Neural progenitor cell (in vitro differentiated cells): ENCODE data around the gene RBM33. TPM values are rescaled to one million over a fixed set of nuclear protein-coding genes. Genes with fewer than 3 reads are reported as not detected.

Experiments
- DNase-seq: peaks from one replicate; pipeline ENCODE4 v3.0.0-alpha.2; 2016; ENCODE audit warnings: low spot score
- H2AFZ ChIP-seq: fragments of 200-600 bp; sonication (generic); replicated peaks from 2 replicates; pipeline ENCODE4 v1.6.1; 2016; ENCODE audit warnings: antibody characterized with exemption
- H3F3A ChIP-seq: fragments of 200-600 bp; sonication (generic); 2 replicates; pipeline ENCODE4 v1.6.1; 2016; ENCODE audit warnings: antibody characterized with exemption, low read depth
- H3K27ac ChIP-seq: fragments of 200-600 bp; sonication (generic); 2 replicates; pipeline ENCODE4 v1.5.1; 2016; ENCODE audit warnings: mild to moderate bottlenecking
- H3K27me3 ChIP-seq: fragments of 200-600 bp; sonication (generic); 2 replicates; pipeline ENCODE4 v1.6.1; 2016; ENCODE audit warnings: mild to moderate bottlenecking, moderate library complexity
- H3K36me3 ChIP-seq: fragments of 200-600 bp; sonication (generic); 2 replicates; pipeline ENCODE4 v1.5.1; 2016
- H3K4me1 ChIP-seq: fragments of 200-600 bp; sonication (generic); 2 replicates; pipeline ENCODE4 v1.6.1; 2016; ENCODE audit warnings: mixed run types
- H3K4me2 ChIP-seq: fragments of 200-600 bp; sonication (generic); 2 replicates; pipeline ENCODE4 v1.6.1; 2016
- H3K4me3 ChIP-seq: fragments of 200-600 bp; sonication (generic); 2 replicates; pipeline ENCODE4 v1.5.1; 2016
- H3K79me2 ChIP-seq: fragments of 200-600 bp; sonication (generic); 2 replicates; pipeline ENCODE4 v1.6.1; 2016; ENCODE audit warnings: low read depth
- H3K9ac ChIP-seq: fragments of 200-600 bp; sonication (generic); 2 replicates; pipeline ENCODE4 v1.6.1; 2016
- H3K9me3 ChIP-seq: fragments of 200-600 bp; sonication (generic); 2 replicates; pipeline ENCODE4 v1.5.1; 2016; ENCODE audit warnings: low read depth
- H4K20me1 ChIP-seq: fragments of 200-600 bp; sonication (generic); 2 replicates; pipeline ENCODE4 v1.6.1; 2016; ENCODE audit warnings: low read depth
- H3K27ac Mint-ChIP-seq: 3 replicates; pipeline ENCODE4 v1.8.0; 2021; ENCODE audit warnings: mixed read lengths
- H3K27me3 Mint-ChIP-seq: 2 replicates; pipeline ENCODE4 v1.8.0; 2022; ENCODE audit warnings: low read depth, mild to moderate bottlenecking, inconsistent platforms, moderate library complexity, mixed read lengths; ENCODE audit not compliant: insufficient read depth
- H3K36me3 Mint-ChIP-seq: 3 replicates; pipeline ENCODE4 v1.8.0; 2021; ENCODE audit warnings: mixed read lengths
- H3K4me1 Mint-ChIP-seq: 3 replicates; pipeline ENCODE4 v1.8.0; 2021; ENCODE audit warnings: mixed read lengths
- H3K4me3 Mint-ChIP-seq: 3 replicates; pipeline ENCODE4 v1.8.0; 2021; ENCODE audit warnings: mild to moderate bottlenecking, moderate library complexity, mixed read lengths
- H3K9me3 Mint-ChIP-seq: 3 replicates; pipeline ENCODE4 v1.8.0; 2020; ENCODE audit warnings: mixed read lengths
- EZH2 ChIP-seq: fragments of 200-600 bp; sonication (generic); IDR thresholded peaks from 2 replicates; pipeline ENCODE4 v1.6.1; 2017; ENCODE audit warnings: antibody characterized with exemption, mild to moderate bottlenecking, moderate library complexity
- EZH2phosphoT487 ChIP-seq: fragments of 200-600 bp; sonication (generic); IDR thresholded peaks from 2 replicates; pipeline ENCODE4 v1.6.1; 2017; ENCODE audit warnings: antibody characterized with exemption
- total RNA-seq: library from RNA; depleted of rRNA; stranded (reverse); fragments of >200 nt; gene quantifications from 2 replicates; pipeline ENCODE4 v1.2.3, GENCODE V29; 2015; ENCODE audit warnings: low replicate concordance
- TF ChIP-seq, protein P1 (sequence below): fragments of 200-600 bp; sonication (generic); IDR thresholded peaks from 2 replicates; pipeline ENCODE4 v1.5.1; 2017; ENCODE audit warnings: antibody characterized with exemption, mild to moderate bottlenecking

Gene RBM33
- total RNA-seq, 1 donor from 2014 or later = 48.6 TPM

DNA sequence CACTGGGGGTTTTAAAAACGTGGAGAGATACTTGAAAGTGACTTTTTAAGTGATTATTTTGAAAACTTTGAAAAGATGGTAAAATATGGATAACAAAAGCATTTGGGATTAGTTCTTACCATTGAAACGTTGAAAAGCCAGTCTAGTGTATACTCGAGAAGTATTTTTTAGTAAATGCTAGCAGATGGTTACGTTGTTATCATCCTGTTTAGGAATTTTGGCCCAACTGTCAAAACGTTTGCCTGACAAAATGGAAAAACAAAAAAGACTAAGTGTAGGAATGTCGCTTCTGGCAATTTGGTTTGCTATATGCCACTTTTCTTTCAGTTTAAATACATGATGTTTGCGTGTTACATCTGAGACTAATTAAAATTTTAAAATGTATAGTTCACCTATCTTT, 1.2 kb downstream of the RBM33 start:
- H3K9me3 ChIP-seq = peaks cover 6% of the 10 kb centered on the region
- Mint-ChIP-seq H3K27me3 (peaks cover 6% of the 10 kb centered on the region), H3K4me3 (peak overlapping the region; percentile 99), H3K9me3 (peaks cover 50% of the 10 kb centered on the region), H3K4me1 (peaks cover 19% of the 10 kb centered on the region), H3K27ac (no peak overlapping the region), H3K36me3 (peaks cover 72% of the 10 kb centered on the region)
- peaks cover 75% of the 10 kb centered on the region for H3K79me2 ChIP-seq
- H3K27me3 ChIP-seq = no peaks in the 10 kb centered on the region
- no peak for DNase-seq
- peaks cover 17% of the 10 kb centered on the region for H4K20me1 ChIP-seq
- H3K4me2 ChIP-seq = peak overlapping the region; percentile 98
- peak overlapping the region; percentile 98 for H3K9ac ChIP-seq
- peaks cover 27% of the 10 kb centered on the region for H3K36me3 ChIP-seq
- H3F3A ChIP-seq = peaks cover 12% of the 10 kb centered on the region
- no peak overlapping the region for H2AFZ ChIP-seq
- peaks cover 12% of the 10 kb centered on the region for H3K4me1 ChIP-seq
- H3K4me3 ChIP-seq = peak overlapping the region; percentile 92
- no peak overlapping the region for H3K27ac ChIP-seq
- TF ChIP-seq EZH2 (no peak), EZH2phosphoT487 (no peak)
- TF ChIP-seq, protein P1, sequence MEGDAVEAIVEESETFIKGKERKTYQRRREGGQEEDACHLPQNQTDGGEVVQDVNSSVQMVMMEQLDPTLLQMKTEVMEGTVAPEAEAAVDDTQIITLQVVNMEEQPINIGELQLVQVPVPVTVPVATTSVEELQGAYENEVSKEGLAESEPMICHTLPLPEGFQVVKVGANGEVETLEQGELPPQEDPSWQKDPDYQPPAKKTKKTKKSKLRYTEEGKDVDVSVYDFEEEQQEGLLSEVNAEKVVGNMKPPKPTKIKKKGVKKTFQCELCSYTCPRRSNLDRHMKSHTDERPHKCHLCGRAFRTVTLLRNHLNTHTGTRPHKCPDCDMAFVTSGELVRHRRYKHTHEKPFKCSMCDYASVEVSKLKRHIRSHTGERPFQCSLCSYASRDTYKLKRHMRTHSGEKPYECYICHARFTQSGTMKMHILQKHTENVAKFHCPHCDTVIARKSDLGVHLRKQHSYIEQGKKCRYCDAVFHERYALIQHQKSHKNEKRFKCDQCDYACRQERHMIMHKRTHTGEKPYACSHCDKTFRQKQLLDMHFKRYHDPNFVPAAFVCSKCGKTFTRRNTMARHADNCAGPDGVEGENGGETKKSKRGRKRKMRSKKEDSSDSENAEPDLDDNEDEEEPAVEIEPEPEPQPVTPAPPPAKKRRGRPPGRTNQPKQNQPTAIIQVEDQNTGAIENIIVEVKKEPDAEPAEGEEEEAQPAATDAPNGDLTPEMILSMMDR = no peak

DNA sequence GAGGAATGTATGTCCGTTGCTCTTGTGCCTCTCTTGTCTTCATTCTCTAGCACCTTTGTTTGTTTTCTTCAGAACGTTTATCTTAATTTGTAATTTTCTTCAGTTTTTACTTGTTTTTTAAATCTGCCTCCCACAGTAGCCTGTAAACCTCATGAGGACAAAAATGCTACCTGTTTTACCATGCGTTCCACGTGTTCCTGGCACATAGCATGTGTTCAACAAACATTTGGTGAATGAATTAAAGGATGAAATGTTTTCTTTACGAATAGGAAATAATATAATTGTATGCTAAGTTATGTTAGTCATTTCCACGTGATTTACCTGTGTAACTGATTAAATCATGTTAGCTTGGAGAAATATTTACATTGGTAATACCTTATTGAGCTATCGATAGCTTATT, 2.2 kb downstream of the RBM33 start:
- peaks cover 4% of the 10 kb centered on the region for H3K27me3 Mint-ChIP-seq
- H2AFZ ChIP-seq = no peak overlapping the region
- H4K20me1 ChIP-seq = peaks cover 27% of the 10 kb centered on the region
- peaks cover 24% of the 10 kb centered on the region for H3K36me3 ChIP-seq
- peaks cover 85% of the 10 kb centered on the region for H3K79me2 ChIP-seq
- H3K9me3 ChIP-seq = peaks cover 6% of the 10 kb centered on the region
- no peak overlapping the region for H3K27ac Mint-ChIP-seq
- no peaks in the 10 kb centered on the region for H3K27me3 ChIP-seq
- peak overlapping the region; percentile 99 for H3K4me3 Mint-ChIP-seq
- no peak overlapping the region for H3K9ac ChIP-seq
- H3F3A ChIP-seq = peaks cover 12% of the 10 kb centered on the region
- no peak overlapping the region for H3K27ac ChIP-seq
- peaks cover 19% of the 10 kb centered on the region for H3K4me1 Mint-ChIP-seq
- DNase-seq = no peak
- peaks cover 46% of the 10 kb centered on the region for H3K9me3 Mint-ChIP-seq
- peak overlapping the region; percentile 98 for H3K4me2 ChIP-seq
- H3K4me3 ChIP-seq = peak overlapping the region; percentile 92
- H3K4me1 ChIP-seq = peaks cover 12% of the 10 kb centered on the region
- TF ChIP-seq, protein P1 = no peak
- TF ChIP-seq EZH2phosphoT487 = no peak
- TF ChIP-seq EZH2 = no peak
- peaks cover 69% of the 10 kb centered on the region for H3K36me3 Mint-ChIP-seq

DNA sequence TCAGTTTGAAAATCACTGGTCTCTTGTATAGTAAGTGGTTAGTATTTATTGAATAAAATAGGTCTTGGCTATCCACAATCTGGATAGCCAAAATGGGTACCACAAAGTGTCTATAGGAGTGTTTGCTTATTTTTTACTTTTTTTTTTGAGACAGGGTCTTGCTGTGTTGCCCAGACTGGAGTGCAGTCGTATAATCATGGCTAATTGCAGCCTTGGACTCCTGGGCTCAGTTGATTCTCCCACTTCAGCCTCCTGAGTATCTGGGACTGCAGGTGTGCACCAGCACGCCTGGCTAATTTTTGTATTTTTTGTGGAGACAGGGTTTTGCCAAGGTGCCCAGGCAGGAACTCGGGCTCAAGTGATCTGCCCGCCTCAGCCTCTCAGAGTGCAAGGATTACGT, 2.8 kb downstream of the RBM33 start:
- H3K27ac ChIP-seq = no peak overlapping the region
- H3K4me3 ChIP-seq = no peak overlapping the region
- no peak overlapping the region for H3K27ac Mint-ChIP-seq
- H3K27me3 Mint-ChIP-seq = peaks cover 4% of the 10 kb centered on the region
- H3K4me2 ChIP-seq = no peak overlapping the region
- no peak overlapping the region for H3K9ac ChIP-seq
- no peak for DNase-seq
- H3K36me3 Mint-ChIP-seq = peaks cover 69% of the 10 kb centered on the region
- peaks cover 12% of the 10 kb centered on the region for H3K4me1 ChIP-seq
- peaks cover 12% of the 10 kb centered on the region for H3F3A ChIP-seq
- no peak overlapping the region for H3K4me3 Mint-ChIP-seq
- peaks cover 6% of the 10 kb centered on the region for H3K9me3 ChIP-seq
- H3K4me1 Mint-ChIP-seq = peaks cover 19% of the 10 kb centered on the region
- peaks cover 34% of the 10 kb centered on the region for H4K20me1 ChIP-seq
- H3K79me2 ChIP-seq = peaks cover 91% of the 10 kb centered on the region
- no peak overlapping the region for H2AFZ ChIP-seq
- peaks cover 22% of the 10 kb centered on the region for H3K36me3 ChIP-seq
- TF ChIP-seq EZH2 = no peak
- TF ChIP-seq EZH2phosphoT487 = no peak
- TF ChIP-seq, protein P1 = no peak
- peaks cover 47% of the 10 kb centered on the region for H3K9me3 Mint-ChIP-seq
- no peaks in the 10 kb centered on the region for H3K27me3 ChIP-seq
